Measurements from ENCODE around the gene TSPAN13.
A peak's percentile ranks its signal among the peaks of the same experiment; 100 is the strongest.

TSPAN13 gene

DNA sequence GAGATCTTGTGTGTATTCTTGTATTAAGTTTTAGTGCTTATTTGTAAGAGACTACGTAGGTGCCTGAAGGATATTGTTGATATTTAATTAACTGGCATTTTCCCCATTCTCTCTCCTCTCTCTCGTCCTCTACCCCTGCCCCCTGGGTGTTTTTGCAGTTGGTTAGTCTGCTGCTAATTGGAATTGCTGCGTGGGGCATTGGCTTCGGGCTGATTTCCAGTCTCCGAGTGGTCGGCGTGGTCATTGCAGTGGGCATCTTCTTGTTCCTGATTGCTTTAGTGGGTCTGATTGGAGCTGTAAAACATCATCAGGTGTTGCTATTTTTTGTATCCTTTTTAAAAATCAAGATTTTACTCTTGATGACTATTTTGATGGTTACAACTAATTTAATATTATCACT is 22.5 kb downstream of the TSPAN13 start:
- no peak for DNase-seq (ENCODE audit: low read depth)

DNA sequence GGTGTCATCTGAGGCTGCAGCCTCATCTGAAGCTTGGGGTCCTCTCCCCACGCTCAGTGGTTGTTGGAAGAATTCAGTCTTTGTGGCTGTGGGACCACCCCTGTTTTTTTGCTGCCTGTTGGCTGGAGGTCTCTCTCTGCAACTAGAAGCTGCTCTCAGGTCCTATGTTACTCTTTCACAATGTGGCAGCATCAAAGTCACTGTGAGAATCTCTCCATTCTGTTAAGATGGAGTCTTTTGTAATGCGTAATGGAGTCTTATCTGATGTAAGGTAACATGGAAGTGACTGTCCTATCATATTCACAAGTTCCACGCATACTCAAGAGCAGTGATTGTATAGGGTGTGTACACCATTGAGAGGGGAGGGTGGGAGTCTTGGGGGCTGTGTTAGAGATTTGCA is 24.9 kb downstream of the TSPAN13 start:
- no peak for DNase-seq (ENCODE audit: low read depth)

DNA sequence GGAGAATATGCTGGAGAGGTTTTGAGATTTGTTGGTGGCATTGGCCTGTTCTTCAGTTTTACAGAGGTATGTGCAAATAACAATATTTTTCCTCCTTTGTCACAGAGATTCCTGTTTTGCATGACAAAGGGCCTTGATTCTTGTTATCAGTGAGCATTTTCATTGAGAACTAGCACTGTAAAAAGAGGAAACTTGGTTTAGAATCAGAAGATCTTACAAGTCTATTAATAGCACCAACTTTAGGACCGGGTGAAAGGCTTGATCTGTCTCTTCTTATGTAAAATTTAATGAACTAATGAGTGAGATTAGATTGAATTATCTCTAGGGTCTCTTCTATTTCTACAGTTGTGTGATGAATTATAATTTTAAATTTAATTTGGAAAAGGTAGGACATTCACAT is 25.5 kb downstream of the TSPAN13 start:
- no peak for DNase-seq (ENCODE audit: low read depth)

DNA sequence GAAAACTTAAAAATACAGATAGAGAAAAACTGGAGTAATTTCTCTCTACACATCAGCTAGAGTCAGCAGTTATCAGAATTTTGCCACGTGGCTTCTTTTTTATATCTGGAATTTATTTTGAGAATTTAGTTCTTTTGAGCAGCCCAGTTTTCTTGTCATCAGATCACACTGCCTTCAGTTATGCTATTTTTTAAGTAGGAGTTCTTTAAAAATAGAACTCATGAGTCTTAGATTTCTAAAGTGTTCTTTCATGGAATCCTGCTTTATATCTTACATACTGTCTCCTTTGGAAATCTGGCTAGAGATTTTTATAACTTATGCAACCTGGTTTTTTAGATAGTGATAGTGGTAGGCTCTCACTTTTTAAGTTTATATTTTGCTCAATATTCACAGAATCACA is 27.0 kb downstream of the TSPAN13 start:
- DNase-seq (ENCODE audit: low read depth): no peak

GRCh38 chr7:16785321-16785720 is 31.8 kb downstream of the TSPAN13 start:
- no peak for DNase-seq (ENCODE audit: low read depth)

GRCh38 chr7:16785846-16786245 is 32.3 kb downstream of the TSPAN13 start:
- no peak for DNase-seq (ENCODE audit: low read depth)

DNA sequence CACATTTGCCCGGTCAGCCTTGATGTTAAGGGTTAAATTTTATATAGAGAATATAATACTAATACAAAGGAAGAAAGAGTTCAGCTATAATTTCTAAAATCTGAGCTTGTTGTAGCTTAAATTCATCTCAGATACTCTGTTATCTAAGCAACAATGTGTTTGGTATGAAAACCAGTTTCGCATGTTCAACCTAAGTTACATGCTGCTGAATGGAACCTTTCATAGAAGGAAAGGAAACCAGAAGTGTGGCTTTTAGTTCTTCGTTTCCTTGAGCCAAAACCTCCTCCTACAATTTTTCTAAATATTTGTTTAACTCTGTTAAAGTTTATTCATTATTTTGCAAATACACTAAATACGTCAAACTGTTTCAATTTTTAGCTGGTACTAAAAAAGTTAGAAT is 32.7 kb downstream of the TSPAN13 start:
- no peak for DNase-seq (ENCODE audit: low read depth)

- no peak for DNase-seq (ENCODE audit: low read depth)
These were observed 33.6 kb downstream of the TSPAN13 start for GRCh38 chr7:16787127-16787526.

GRCh38 chr7:16791071-16791470 is 37.5 kb downstream of the TSPAN13 start:
- no peak for DNase-seq (ENCODE audit: low read depth)

GRCh38 chr7:16791905-16792698 is 38.5 kb downstream of the TSPAN13 start:
- no peak for DNase-seq (ENCODE audit: low read depth)

DNA sequence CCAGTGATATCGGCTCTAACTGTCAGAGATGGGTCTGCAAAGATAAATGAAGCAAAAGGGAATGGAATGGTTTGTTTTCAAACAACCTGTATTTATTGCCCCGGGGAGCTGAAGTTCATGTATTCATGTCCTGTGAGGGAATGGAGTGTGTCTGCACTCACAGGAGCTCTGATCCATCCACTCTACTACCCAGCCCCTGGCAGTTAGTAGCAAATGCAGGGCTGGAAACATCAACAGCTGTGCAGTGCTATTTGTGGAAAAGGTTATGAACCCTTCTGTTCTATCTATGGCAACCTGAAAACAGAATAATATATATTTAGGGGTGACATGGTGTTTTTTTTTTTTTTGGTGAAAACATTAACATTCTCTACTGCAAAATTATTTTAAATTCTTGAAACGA is 41.4 kb downstream of the TSPAN13 start:
- no peak for DNase-seq (ENCODE audit: low read depth)

- no peak for DNase-seq (ENCODE audit: low read depth)
These were observed 42.1 kb downstream of the TSPAN13 start for GRCh38 chr7:16795624-16796023.

GRCh38 chr7:16801111-16801542 is 47.6 kb downstream of the TSPAN13 start:
- DNase-seq (ENCODE audit: low read depth): peak; percentile 51

DNA sequence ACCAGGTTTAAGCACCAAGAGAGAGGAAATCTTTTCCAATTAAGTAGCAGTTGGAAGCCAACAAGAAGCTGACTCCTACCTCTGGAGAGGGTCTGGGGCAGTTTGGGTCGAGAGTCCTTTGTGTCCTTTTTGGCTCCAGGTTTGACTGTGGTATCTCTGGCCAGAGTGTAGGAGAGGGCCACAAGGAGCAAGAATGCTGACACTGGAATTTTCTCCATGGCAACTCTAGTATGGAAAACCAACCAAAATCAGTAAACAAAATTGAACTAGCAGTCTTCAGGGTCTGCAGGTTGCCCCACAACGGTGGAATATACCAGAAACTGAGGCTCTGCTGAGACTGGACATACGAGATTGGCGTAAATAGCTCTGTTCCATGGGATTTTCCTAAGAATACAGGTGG is 48.0 kb downstream of the TSPAN13 start:
- no peak for DNase-seq (ENCODE audit: low read depth)

DNA sequence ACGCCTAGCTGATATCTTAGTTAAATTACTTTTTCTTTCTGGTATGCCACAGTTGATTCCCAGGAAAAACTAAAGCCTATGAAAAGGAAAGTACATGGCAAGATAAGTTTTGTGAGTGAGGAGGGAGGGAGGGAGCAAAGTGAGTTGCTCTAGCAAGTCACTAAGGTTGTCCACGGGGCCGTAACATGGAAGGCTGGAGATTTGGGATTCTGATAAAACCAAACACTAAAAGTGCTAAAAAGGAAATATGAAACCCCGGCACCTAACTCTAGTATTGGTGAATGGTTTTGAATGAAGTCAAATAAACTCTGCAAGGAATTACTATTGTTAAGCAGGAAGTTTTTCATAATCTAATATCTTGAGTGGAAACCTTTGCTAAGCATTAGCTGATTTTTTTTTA is 49.6 kb downstream of the TSPAN13 start:
- DNase-seq (ENCODE audit: low read depth): no peak

DNA sequence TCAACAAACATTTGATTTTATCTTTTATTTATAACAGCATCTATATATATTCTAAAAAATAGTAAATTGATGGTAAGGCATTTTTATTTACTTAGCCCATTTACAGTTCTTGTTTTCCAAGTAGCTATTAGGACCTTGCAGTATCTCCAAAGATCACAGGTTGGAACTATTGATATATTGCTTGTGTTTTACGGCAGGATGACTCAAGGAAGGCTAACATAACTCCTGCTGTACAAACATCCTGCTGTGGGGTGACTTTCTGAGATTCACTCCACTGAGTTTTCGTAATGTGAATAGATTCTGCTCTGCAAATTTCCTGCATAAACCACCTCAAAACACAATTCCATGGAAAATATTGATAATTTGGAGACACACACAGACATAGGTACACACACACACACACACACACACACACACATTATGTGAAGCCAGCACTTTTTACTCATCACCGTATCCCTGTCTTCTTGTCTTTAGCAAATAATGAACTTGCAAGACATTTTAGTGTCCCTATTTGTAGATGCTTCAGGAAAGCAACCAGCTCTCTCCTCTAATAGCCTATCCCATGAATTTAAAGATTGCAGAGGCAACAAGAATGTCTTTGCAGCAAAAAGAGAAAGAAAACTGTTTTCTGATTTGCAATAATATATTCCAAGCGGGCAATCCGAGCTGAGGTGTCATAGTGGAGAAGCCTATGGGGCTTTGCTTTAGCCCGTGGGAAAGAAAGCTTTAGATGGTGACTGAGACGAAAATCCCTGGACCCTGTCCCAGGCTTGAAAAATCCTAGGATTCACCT is 50.5 kb downstream of the TSPAN13 start:
- no peak for DNase-seq (ENCODE audit: low read depth)

GRCh38 chr7:16804674-16805439 is 51.3 kb downstream of the TSPAN13 start, which contains the start of gene AGR2:
Gene AGR2, minus strand, starts transcription at chr7:16804999. Its CDS starts 3,203 bp downstream, at chr7:16801796.
- DNase-seq (ENCODE audit: low read depth): no peak

DNA sequence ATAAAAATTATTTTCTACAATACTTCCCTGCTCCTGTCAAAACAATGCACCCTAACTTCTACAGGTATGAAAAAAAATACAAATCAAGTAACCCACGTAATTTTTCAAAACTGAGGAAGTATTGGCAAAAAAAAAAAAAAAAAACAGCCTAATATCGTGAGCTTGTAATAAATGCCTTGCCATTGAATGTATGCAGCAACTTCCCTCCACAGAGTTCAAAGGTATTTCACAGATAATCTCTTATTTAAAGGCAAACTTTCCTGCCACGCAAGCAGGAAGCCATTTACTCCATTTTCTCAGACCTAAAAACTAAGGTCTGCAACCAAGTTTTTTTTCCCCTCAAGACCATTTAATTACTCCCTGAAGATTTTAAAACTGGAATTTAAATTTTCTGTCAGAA is 51.9 kb downstream of the TSPAN13 start:
- DNase-seq (ENCODE audit: low read depth): no peak

DNA sequence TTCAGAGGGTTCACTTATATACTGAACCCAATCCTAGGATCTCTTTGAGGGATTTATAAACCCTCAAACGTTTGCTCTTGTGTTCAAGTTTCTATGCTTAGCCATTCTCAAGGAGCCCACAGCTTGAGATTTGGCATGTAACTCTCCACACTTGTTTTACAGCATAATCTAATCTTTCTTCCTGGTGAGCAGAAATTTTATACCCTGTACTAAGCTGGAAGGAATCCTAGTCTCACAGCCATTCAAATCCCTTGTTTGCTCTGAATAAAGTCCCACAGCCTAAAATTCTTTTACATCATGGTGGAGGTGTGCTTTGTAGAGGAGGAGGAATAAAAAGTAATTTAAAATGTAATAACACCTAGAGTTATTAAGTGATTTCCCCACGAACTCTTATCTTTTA is 56.6 kb downstream of the TSPAN13 start:
- no peak for DNase-seq (ENCODE audit: low read depth)

- no peak for DNase-seq (ENCODE audit: low read depth)
These were observed 57.0 kb downstream of the TSPAN13 start for GRCh38 chr7:16810573-16810972.

DNA sequence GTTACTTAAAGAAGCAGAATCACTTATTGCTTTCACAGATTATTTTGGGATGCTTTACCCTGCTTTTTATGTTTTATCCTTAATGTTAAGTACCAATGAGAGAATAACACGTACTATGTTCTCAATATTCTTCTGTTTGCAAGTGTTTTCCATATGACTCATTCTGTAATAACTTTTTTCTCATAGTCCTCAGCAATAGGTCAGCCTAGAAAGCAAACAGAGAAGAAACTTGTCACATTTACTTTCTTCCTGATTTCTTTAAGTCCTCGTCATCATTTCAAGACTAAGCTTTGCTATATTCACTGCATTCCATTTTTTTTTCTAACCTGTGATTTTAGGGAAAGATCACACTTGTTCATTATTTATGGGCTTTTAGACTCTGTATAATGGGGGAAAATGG is 58.0 kb downstream of the TSPAN13 start:
- no peak for DNase-seq (ENCODE audit: low read depth)

GRCh38 chr7:16812542-16813231 is 59.1 kb downstream of the TSPAN13 start:
- DNase-seq (ENCODE audit: low read depth): no peak
